NCI-H1417 (cell line): Measurements from ENCODE around the gene ABCA13.

Source experiments
- DNase-seq, 3 experiments: peaks; one replicate each; lab custom pipeline; 2025; lab: John Stamatoyannopoulos, UW

Gene ABCA13

DNA sequence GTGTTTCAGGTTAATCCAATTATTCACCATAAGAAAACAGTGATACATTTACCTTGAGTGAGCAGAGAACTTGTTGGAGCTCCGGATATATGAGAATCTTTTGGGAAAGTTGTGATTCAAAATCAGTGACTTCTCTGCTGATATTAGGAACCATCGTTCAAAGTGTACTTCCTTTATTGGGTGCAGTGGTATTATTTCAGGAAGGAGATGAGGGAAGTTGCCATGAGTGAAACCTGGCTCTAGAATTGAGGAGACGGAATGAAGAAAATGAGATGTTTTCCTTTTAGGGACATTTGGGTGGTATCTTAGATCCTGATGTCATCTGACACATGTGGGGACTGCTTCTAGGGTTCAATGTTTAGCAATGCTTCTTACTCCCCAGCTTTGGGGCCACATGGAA, 343.9 kb downstream of the ABCA13 start:
- no peak for DNase-seq

DNA sequence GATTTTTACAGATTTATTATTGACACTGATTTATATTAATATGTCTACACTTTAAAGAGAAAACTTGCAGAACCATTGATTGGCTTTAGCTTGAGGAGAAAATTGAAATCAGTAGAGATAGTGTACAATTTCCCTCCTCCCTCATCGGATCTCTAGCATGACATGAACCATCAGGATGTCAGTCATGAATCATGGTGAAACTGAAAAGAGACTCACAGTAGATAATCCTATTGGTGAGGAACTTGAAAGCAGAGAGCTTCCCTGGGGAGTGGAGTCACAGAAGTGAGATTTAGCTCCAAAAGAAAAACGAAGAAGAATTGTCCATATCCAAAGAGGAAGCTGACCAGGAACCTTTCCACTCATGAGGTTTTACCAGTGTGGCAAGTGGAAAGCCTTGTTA, 346.8 kb downstream of the ABCA13 start:
- DNase-seq: no peak

DNA sequence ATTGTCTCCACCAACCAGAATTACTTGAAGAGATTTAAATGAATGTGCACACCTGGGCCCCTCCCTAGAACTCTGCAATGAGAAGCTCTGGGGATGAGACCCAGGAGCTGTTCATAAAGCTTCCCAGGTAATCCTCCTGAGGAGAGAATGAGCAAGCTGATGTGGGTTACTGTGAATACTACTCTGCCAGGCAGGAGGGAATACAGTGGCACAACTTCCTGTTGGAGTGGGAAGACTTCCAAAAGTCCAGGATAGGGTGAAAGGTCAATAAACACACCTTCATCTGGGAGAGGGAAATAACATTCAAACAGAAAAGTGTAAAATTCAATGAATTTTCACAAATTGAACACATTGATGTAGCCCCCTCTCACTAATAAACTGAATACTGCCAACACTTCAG, 351.4 kb downstream of the ABCA13 start:
- DNase-seq: no peak

- no peak for DNase-seq
These were observed 354.8 kb downstream of the ABCA13 start for GRCh38 chr7:48525736-48526732.

DNA sequence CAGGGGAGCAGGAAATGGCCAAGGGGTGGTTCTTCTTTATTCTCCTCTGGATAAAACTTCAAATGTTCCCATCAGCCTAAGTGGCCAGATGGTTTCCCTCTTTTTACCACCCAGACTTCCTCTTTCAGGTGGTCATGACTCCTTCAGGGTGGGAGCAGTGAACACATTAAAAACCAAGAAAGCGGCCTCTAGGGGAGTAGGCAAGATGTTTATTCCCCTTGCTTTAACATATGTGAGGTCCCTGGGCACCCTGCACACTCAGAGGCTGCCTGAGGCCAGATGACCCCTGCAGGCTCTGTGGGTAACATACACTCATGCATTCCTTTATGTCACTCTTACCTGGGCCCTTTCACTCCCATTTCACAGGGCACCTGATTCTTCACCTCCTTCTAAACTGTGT, 357.4 kb downstream of the ABCA13 start:
- no peak for DNase-seq

GRCh38 chr7:48537561-48537960, 366.3 kb downstream of the ABCA13 start:
- no peak for DNase-seq

GRCh38 chr7:48540746-48541145, 369.5 kb downstream of the ABCA13 start:
- DNase-seq: no peak

- DNase-seq: no peak
These were observed 377.4 kb downstream of the ABCA13 start for GRCh38 chr7:48548667-48549066.

GRCh38 chr7:48551652-48552051, 380.4 kb downstream of the ABCA13 start:
- DNase-seq: no peak

- no peak for DNase-seq
These were observed 392.1 kb downstream of the ABCA13 start for GRCh38 chr7:48563334-48563733.

DNA sequence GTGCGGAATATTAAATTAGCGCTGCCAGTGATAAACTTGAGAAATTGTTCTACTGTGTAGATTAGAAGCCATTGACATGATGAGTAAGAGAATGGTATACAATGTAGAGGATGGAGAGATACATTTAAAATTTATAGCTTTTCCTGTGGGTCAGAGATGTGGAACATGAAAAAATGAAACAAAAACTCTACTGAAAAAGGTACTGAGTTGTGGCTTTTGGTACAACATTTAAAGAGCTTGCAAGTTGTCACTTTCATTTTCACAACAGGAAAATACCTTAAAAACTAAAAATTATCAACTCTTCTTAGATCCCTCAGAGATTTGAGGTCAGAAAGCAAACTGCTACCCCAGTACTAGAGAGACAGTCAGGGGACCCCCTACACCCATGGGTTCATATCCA, 404.3 kb downstream of the ABCA13 start:
- DNase-seq: no peak

DNA sequence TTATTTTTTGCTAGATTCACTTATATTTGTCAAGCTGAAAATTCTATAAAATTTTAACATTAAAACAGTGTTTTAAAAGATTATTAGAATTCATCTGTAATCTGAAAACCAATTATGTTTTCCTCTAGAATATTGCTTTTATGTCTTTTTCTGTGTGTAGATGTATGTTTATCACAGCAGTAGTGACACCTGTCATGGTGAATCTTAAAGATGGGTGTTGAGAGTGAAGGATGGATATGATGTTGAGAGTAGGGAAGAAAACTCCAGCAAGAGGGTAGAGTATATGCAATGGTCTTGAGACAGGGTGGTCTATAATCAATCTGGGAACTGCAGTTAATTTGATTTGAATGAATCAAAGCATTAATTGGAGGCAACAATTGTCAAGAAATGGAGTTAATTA, 416.2 kb downstream of the ABCA13 start:
- no peak for DNase-seq

DNA sequence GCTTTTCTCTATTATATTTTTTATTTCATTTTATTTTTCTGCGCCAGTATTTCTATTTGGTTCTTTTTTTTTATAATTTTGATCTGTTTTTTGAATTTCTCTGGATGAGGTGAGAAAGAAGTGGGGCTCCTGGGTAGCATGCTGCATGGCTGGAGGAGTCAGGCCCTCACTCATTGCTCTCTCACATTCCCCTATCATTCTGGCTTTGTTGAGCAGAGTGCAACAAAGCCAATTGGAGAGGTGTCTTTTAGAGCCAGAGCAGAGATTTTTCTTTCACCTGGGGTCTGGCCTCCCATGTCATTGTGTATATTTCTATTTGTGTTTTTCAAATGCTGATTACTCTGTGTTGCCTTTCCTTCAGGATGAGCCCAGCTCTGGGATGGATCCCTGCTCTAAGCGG, 423.1 kb downstream of the ABCA13 start:
- DNase-seq: no peak

DNA sequence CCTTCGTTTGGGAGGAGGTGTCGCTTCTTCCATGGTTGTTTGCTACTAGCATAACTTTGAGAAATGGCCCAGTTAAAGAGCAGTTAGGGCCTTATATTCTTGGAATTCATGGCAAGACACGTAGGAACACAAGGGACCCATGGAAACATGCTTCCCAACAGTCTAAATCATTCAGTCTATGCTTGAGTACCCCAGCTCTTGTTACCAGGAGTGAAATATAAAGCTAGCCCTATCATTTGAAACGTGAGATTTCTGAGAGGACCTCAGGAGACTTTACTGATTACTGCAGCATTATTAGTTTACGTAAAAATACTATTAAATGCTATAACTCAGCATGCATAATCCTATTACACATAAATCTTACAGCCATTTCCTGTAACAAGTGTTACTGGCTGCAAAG, 424.5 kb downstream of the ABCA13 start:
- DNase-seq: no peak

GRCh38 chr7:48610705-48611104, 439.4 kb downstream of the ABCA13 start:
- no peak for DNase-seq

DNA sequence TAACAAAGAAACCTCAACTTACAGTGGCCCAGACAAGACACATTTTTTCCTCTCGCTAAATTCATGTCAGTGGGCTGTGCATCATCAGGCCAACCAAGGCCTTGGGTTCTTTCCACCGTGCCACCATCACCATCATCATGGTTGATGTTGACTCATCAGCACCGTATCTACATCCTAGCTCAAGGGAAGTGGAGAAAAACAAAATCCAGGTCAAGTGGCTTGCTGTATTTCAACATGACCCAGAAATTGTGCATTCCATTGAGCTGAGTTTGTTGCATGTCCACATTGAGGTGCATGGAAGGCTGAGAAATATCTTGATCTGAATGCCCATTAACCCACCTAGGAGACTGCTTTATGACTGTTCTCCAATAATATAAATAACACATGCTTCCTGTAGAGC, 440.7 kb downstream of the ABCA13 start:
- no peak for DNase-seq

- no peak for DNase-seq
These were observed 446.2 kb downstream of the ABCA13 start for GRCh38 chr7:48617508-48617907.

GRCh38 chr7:48617993-48618392, 446.7 kb downstream of the ABCA13 start:
- no peak for DNase-seq

GRCh38 chr7:48621076-48621475, 449.8 kb downstream of the ABCA13 start:
- DNase-seq: no peak

DNA sequence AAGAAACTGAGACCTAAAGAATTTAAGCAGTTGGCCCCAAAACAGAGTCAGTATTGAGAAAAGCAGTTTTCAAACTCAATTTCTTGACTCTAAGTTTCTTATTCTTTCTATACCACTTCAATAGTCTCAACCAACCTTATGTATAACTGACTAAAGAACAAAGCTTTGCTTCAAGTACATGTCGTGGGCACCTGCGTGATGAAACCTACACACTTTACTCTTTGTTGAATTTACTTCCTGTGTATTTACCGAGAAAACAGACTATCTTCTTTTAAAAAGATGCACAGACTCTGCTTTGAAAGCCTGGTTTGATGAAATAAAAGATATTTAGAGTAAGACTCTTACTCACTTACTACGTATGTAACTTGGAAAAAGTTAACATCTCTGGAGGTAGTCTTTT, 455.9 kb downstream of the ABCA13 start:
- DNase-seq: no peak

- no peak for DNase-seq
These were observed 457.6 kb downstream of the ABCA13 start for GRCh38 chr7:48628793-48629349.

GRCh38 chr7:48634116-48634632, 462.9 kb downstream of the ABCA13 start:
- DNase-seq: no peak

DNA sequence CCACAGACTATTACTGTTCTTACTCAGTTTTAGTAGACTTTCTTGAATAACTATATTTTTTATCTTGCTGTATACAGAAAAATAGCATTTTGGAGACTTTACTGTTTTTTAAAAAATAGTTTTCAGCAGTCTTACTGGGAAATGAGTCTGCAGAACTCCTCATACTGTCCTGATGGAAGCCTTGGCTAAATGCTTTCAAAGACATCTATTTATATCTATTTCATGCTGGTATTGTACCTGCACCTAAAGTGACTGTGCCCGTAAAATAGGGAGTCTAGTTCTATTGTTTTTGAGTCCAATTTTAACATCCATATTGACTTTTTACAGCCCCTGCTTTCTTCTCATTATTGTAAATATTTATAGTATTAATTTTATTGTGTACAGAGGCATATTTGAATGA, 464.5 kb downstream of the ABCA13 start:
- DNase-seq: no peak
